Activated T-helper 2 cell treated with anti-CD3 and anti-CD28 coated beads, Interferon-gamma antibody, Interleukin-2, Interleukin-4, amounts not matched to agents 10 μg/mL and 5 μg/mL and 100 μg/mL, durations not matched to agents 14 hours and 24 hours and 36 hours (primary cell): ENCODE data around the gene LRRC9. TPM values are rescaled to one million over a fixed set of nuclear protein-coding genes. Genes with fewer than 3 reads are reported as not detected.

Experiments used
- DNase-seq: peaks from one replicate; pipeline ENCODE4 v3.0.0; 2021; ENCODE audit warnings: low spot score
- H3K27ac Mint-ChIP-seq: one replicate; pipeline ENCODE4 v1.8.0; 2021; ENCODE audit warnings: mixed read lengths
- H3K27me3 Mint-ChIP-seq: one replicate; pipeline ENCODE4 v1.8.0; 2021; ENCODE audit warnings: low read depth, mixed read lengths
- H3K36me3 Mint-ChIP-seq: one replicate; pipeline ENCODE4 v1.8.0; 2021; ENCODE audit warnings: low read depth, mixed read lengths
- H3K4me1 Mint-ChIP-seq: one replicate; pipeline ENCODE4 v1.8.0; 2021; ENCODE audit warnings: low read depth, mixed read lengths
- H3K4me3 Mint-ChIP-seq: one replicate; pipeline ENCODE4 v1.8.0; 2021; ENCODE audit warnings: low read depth, mild to moderate bottlenecking, moderate library complexity, mixed read lengths
- H3K9me3 Mint-ChIP-seq: one replicate; pipeline ENCODE4 v1.8.0; 2021; ENCODE audit warnings: mixed read lengths
- intact Hi-C: fragments of 100-400 bp; cut with micrococcal nuclease; formaldehyde crosslinking; loops from one replicate; pipeline ENCODE4 v1.15.1; 2023
- total RNA-seq: library from RNA; stranded (reverse); gene quantifications from 2 replicates; pipeline ENCODE4 v1.2.3, GENCODE V29; 2022

The LRRC9 gene
- not detected in 2 replicates for total RNA-seq

DNA sequence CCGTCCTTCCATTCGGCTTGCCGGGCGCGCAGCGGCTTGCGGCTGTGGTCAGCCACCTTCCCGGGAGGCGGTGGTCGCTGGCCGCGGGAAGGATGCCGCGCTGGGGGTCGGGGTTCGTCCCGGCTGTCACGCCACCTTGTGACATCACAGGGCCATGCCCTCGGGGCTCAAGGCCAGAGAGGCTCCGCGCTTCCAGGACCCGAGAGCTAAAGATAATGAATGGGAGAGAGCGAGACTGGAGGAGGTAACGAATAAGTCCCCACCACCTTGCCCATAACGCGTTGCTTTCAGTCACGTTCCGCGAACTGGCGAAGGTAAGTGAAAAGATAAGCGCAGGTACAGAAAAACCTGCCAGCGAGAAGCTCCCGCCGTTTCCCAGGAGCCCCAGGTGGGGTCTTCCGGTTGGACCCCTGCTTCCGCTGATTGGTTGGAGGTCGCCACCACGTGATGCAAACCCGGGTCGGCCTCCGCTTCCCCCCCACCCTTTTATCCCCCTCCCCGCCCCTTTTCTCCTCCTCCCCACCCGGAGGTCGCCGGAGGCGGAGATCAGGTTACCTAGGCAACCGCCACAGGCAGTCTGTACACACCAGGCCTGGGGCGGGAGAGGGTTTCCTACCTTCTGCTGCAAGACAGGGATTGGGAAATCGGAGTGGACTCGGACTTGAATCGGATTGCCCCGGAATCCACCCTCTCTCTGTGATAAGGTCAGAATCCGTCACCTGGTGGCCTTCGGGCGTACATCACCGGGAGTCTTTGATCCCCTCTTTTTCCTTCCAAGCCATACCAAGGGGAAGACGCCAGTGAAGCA is at the start of gene LRRC9:
TSS of gene LRRC9 (plus strand) at position 575 of the 808 bp plus-strand sequence.
- peaks cover 39% of the 10 kb centered on the region for H3K27me3 Mint-ChIP-seq
- DNase-seq = no peak
- peak within 1 kb of the TSS; percentile 42 for H3K4me3 Mint-ChIP-seq
- H3K4me1 Mint-ChIP-seq = peaks cover 3% of the 10 kb centered on the region
- no peak within 1 kb of the TSS for H3K27ac Mint-ChIP-seq
- no peaks in the 10 kb centered on the region for H3K36me3 Mint-ChIP-seq
- intact Hi-C loops = no loop called here
- no peaks in the 10 kb centered on the region for H3K9me3 Mint-ChIP-seq

DNA sequence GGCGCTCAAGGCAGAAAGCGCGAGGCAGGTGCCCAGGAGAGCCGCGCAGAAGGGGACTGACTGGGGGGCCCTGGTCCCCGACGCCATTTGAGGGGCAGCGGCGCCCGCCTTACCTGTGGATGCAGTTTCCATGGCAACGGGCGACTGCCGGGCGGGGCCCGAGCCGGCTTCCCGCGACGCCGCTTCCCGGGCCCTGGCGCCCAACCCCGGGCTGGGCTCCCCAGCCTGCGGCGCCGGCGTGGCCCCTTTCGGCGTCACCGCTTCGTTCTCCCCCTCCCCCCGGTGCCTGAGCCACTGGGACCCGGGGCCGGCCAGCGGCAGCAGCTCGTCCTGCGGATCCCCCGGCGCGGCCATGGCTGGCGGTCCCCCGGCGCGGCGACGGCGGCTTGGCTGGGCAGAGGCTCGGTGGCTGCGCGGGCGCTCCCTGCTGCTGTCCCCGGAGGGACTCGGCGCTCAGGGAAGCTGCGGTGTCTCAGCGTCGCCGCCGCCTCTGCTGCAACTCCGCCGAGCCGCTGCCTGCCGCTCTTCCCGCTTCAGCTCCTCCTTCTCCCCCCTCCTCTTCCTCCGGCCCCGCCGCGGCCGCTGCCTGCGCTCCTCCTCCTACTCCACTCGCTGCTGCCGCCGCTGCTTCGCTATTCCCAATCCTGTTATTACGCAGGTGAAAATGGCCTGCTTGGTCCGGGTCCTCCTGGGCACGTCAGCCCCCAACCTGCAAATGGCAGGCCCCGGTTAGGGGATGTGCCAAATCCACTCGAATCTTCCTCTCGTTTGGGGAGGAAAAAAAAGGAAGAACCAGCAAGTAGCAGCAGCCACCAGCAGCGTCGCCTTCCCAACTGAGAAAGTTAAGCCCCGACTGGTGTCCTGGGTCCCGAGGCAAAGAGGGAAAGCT is 49.4 kb upstream of the LRRC9 start, which contains the start of gene RTN1:
TSS of gene RTN1 (minus strand) at position 500 of the 889 bp plus-strand sequence. CDS start at position 354, 146 bp downstream.
- peak within 1 kb of the TSS; percentile 77 for H3K4me3 Mint-ChIP-seq
- no peak for DNase-seq
- intact Hi-C loops = no loop called here
- H3K27me3 Mint-ChIP-seq = peaks cover 48% of the 10 kb centered on the region
- no peaks in the 10 kb centered on the region for H3K9me3 Mint-ChIP-seq
- H3K36me3 Mint-ChIP-seq = no peaks in the 10 kb centered on the region
- H3K4me1 Mint-ChIP-seq = peaks cover 4% of the 10 kb centered on the region
- no peak within 1 kb of the TSS for H3K27ac Mint-ChIP-seq

DNA sequence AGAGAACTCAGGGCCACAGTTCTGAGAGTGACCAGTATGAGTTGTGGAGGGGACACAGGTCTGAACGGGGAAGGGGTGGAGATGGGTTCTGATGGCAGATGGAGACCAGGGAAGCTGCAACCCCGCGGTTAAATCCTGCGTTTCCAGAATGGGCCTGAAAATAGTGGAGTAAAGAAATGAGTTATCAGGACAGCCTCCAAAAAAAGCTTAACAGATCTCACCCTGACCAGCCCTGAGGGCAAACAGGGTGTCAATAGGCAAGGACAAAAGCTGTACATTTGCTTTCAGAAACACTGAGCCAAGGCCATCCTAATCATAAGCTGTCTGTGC is 48.8 kb upstream of the LRRC9 start:
- peaks cover 4% of the 10 kb centered on the region for H3K4me1 Mint-ChIP-seq
- H3K27ac Mint-ChIP-seq = no peak overlapping the region
- intact Hi-C loops = no loop called here
- peaks cover 46% of the 10 kb centered on the region for H3K27me3 Mint-ChIP-seq
- DNase-seq = no peak
- H3K4me3 Mint-ChIP-seq = peak overlapping the region; percentile 77
- H3K36me3 Mint-ChIP-seq = no peaks in the 10 kb centered on the region
- no peaks in the 10 kb centered on the region for H3K9me3 Mint-ChIP-seq

DNA sequence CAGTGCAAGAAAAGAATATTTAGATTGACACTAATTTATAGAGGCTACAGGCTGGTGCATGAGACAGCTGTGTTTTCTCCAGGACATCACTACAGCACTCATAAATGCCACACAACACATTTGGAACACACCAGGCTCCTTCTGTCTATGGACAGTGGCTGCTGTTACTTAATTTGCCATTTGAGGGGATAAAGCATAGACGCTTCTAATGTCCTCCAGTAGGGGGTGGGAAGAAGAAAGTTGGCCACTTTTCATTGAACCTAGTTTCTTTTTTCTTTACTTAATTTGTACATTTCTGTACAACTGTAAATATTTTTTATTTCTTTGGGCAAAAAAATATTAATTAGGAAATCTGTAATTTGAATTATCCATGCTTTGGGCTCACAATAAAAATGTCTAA is 37.0 kb upstream of the LRRC9 start:
- H3K36me3 Mint-ChIP-seq = no peaks in the 10 kb centered on the region
- no peaks in the 10 kb centered on the region for H3K9me3 Mint-ChIP-seq
- no peaks in the 10 kb centered on the region for H3K4me1 Mint-ChIP-seq
- no peaks in the 10 kb centered on the region for H3K27me3 Mint-ChIP-seq
- H3K4me3 Mint-ChIP-seq = no peak overlapping the region
- intact Hi-C loops = no loop called here
- no peak overlapping the region for H3K27ac Mint-ChIP-seq
- DNase-seq = no peak

DNA sequence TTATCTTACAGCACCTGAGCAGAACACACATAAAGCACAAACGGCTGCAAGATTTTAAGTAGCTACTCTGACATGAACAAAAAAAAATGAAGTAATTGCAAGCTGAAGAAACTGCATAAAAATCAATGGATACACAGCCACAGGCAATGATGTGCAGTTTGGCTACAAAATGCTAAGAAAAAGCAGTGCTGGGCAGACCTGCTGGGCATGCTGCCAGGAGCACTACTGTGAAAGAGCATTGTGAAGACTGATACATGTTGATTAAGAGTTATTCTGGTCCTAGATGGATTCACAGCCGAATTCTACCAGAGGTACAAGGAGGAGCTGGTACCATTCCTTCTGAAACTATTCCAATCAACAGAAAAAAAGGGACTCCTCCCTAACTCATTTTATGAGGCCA is 29.3 kb upstream of the LRRC9 start:
- H3K4me3 Mint-ChIP-seq = no peak overlapping the region
- no peak for DNase-seq
- peaks cover 9% of the 10 kb centered on the region for H3K27me3 Mint-ChIP-seq
- H3K36me3 Mint-ChIP-seq = no peaks in the 10 kb centered on the region
- H3K27ac Mint-ChIP-seq = no peak overlapping the region
- no peaks in the 10 kb centered on the region for H3K9me3 Mint-ChIP-seq
- H3K4me1 Mint-ChIP-seq = no peaks in the 10 kb centered on the region
- intact Hi-C loops = no loop called here

DNA sequence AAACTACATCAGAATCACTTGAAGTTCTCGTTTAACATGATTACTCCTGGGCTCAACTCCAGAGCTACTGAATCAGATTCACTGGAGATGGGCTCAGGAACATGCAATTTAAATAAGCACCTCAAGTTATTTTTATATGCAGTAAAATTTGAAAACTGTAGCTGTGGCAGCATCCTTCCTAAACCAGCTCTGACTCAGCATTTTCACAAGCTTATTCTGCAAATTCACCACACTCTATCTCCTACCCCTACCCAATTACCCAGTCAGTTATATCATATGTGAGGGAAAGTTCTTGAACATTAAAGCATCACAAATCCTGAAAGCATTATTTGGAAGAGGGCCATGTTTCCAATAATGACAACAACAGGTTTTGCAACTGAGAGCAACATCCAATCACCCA is 24.2 kb upstream of the LRRC9 start:
- intact Hi-C loops = no loop called here
- H3K36me3 Mint-ChIP-seq = no peaks in the 10 kb centered on the region
- H3K4me1 Mint-ChIP-seq = no peaks in the 10 kb centered on the region
- H3K27ac Mint-ChIP-seq = no peak overlapping the region
- H3K9me3 Mint-ChIP-seq = no peaks in the 10 kb centered on the region
- peaks cover 4% of the 10 kb centered on the region for H3K27me3 Mint-ChIP-seq
- H3K4me3 Mint-ChIP-seq = no peak overlapping the region
- DNase-seq = no peak

DNA sequence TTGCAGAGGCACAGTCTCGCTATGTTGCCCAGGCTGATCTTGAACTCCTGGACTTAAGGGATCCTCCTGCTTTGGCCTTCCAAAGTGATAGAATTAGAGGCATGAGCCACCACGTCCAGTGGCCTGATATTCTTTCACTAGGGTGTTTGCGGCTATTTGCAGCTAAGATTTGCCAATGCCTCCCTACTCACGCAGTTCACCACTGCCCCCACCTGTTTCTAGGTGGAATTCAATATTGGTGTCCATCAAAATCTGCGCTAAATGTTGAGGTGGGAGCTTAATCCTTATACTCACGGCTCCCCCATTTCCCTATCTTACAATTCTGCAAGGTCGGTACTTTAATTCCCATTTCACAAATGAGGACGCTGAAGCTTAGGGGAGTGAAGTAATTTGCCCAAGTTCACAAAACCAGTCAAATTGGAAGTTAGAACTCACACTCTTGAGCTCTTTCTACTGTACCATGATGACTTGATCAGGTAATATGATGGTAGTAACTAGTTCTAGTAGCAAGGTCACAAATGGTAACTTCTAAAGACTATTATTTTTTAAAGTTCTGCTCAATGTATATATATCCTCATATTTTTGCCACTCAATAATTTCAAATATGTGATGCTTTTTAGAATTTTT is 22.1 kb upstream of the LRRC9 start:
- no peak overlapping the region for H3K27ac Mint-ChIP-seq
- no peaks in the 10 kb centered on the region for H3K36me3 Mint-ChIP-seq
- H3K9me3 Mint-ChIP-seq = no peaks in the 10 kb centered on the region
- H3K27me3 Mint-ChIP-seq = peaks cover 4% of the 10 kb centered on the region
- H3K4me1 Mint-ChIP-seq = no peaks in the 10 kb centered on the region
- intact Hi-C loops = no loop called here
- no peak overlapping the region for H3K4me3 Mint-ChIP-seq
- no peak for DNase-seq

DNA sequence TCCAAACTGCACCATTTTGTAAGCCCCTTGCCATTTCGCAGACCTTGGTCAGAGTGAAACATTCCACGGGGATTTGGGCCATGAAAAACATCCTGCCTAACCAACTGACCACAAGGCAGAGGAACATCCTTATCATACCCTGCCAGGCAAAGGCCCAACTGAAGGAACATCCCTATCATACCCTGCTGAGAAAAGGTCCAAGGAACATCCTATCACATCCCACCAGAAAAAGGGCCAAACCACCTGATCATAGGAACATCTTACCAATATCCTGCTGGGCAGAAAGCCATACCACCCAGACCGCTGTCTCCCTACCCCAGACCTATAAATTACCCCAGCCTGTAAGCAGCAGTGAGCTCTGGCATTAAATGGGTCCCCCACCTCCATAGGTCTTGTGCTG is 19.4 kb upstream of the LRRC9 start:
- intact Hi-C loops = no loop called here
- DNase-seq = no peak
- Mint-ChIP-seq H3K27me3 (peaks cover 4% of the 10 kb centered on the region), H3K4me3 (no peak overlapping the region), H3K36me3 (no peaks in the 10 kb centered on the region), H3K4me1 (no peaks in the 10 kb centered on the region), H3K9me3 (no peaks in the 10 kb centered on the region), H3K27ac (no peak overlapping the region)

DNA sequence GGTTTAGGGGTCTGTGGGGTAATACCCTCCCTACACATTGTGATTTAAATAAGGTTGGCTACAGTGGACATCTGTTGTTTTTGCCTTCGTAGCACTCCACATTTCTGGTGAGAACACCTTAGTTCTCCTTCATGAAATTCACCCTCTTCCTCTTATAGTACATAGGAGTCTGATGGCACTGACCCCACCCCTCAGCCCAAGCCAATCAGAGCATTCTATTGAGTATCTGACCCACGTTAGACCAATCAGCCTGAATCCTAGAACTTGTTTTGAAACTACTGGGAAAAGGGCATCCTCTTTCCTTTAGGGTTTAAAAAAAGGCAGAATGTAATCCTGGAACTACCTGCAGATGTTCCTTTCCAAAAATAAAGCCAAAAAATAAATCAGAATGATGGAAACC is 15.8 kb upstream of the LRRC9 start:
- Mint-ChIP-seq H3K27me3 (no peaks in the 10 kb centered on the region), H3K4me1 (no peaks in the 10 kb centered on the region), H3K4me3 (no peak overlapping the region), H3K27ac (no peak overlapping the region), H3K36me3 (no peaks in the 10 kb centered on the region), H3K9me3 (no peaks in the 10 kb centered on the region)
- no peak for DNase-seq
- intact Hi-C loops = no loop called here

DNA sequence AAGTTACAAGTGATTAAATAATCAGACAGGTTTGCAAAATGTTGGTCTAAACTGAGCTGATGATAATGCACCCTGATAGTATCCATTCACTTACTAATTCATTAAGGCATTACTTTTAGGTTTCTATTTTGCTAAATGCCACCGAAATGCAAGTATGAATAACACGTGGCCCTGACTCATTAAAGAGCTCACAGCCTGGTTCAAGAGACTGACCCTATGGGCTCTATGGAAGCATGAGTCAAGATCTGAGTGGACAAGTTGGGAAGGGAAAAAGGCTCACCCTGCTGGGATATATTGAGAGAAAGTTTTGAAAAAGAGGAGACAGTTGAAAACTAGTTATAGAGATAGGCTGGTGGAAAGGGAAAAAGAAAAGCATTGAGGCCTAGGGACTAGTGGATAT is 14.8 kb upstream of the LRRC9 start:
- Mint-ChIP-seq H3K9me3 (no peaks in the 10 kb centered on the region), H3K27me3 (peaks cover 3% of the 10 kb centered on the region), H3K27ac (no peak overlapping the region), H3K36me3 (no peaks in the 10 kb centered on the region), H3K4me1 (no peaks in the 10 kb centered on the region), H3K4me3 (no peak overlapping the region)
- intact Hi-C loops = no loop called here
- no peak for DNase-seq

DNA sequence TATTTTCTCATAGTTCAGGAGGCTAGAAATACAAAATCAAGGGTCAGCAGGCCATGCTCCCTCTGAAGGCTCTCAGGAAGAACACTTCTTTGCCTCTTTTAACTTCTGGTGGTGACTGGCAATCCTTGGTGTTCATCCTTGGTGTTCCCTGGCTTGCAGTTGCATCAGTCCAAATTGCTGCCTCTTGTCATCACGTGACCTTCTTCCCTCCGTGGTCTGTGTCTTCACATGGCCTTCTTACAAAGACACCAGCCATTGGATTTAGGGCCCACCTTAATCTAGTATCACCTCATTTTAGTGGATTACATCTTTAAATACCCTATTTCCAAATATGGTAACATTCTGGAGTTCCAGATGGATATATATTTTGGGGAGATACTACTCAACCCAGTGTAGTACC is 7.5 kb upstream of the LRRC9 start:
- DNase-seq = no peak
- Mint-ChIP-seq H3K36me3 (no peaks in the 10 kb centered on the region), H3K9me3 (no peaks in the 10 kb centered on the region), H3K27ac (no peak overlapping the region), H3K4me3 (no peak overlapping the region), H3K4me1 (no peaks in the 10 kb centered on the region), H3K27me3 (peaks cover 18% of the 10 kb centered on the region)
- intact Hi-C loops = no loop called here

DNA sequence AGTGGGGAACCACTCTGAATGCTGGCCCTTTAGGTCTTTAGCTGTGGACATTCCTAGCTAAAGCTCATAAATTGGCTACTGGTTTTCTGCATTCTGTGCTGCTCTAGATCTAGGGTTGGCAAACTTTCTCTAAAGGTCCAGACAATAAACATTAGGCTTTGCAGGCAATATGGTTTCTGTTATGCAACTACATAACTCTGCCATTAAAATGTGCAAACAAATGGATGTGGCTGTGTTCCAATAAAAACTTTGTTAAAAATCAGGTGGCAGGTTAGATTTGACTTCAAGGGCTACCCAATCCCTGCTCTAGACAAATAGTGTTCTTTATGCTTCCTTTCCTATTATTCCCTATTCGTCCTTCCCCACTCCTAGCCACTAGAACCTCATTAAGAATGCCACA is 6.8 kb upstream of the LRRC9 start:
- no peak overlapping the region for H3K4me3 Mint-ChIP-seq
- H3K27me3 Mint-ChIP-seq = peaks cover 18% of the 10 kb centered on the region
- no peak for DNase-seq
- H3K9me3 Mint-ChIP-seq = no peaks in the 10 kb centered on the region
- no peak overlapping the region for H3K27ac Mint-ChIP-seq
- intact Hi-C loops = no loop called here
- H3K4me1 Mint-ChIP-seq = no peaks in the 10 kb centered on the region
- no peaks in the 10 kb centered on the region for H3K36me3 Mint-ChIP-seq
